NCI-H187 treated with DMSO at 0.1 percent for 48 hours (cell line): ENCODE measurements around the gene ACTR3C.
"Not testable (repeated sequence)": the region's sequence is repeated elsewhere in the genome, so short reads cannot be mapped to it uniquely, and the experiment has no call there.

Source experiments
- DNase-seq: peaks from one replicate; lab custom pipeline; 2025; lab: John Stamatoyannopoulos, UW

The ACTR3C gene

GRCh38 chr7:150313367-150313809 is 10.0 kb downstream of the ACTR3C start:
- DNase-seq: no peak

- DNase-seq: not testable (repeated sequence)
These were observed 10.5 kb downstream of the ACTR3C start for GRCh38 chr7:150312649-150313366.

DNA sequence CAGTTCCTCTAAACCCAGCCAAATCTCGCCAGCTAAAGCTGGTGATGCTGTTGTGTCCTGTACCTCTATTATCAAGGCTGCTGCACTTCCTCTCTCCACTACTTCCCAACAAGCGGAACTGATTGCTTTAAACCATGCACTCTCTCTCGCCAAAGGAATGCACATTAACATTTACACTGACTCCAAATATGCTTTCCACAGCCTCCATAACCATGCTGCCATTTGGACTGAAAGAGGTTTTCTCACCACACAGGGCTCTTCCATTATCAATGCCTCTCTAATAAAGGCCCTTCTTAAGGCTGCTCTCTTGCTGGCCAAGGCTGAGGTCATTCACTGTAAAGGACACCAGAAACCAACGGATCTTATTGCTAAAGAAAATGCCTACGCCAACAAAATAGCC is 11.6 kb downstream of the ACTR3C start:
- DNase-seq: no peak

- no peak for DNase-seq
These were observed 12.2 kb downstream of the ACTR3C start for GRCh38 chr7:150311146-150311545.

DNA sequence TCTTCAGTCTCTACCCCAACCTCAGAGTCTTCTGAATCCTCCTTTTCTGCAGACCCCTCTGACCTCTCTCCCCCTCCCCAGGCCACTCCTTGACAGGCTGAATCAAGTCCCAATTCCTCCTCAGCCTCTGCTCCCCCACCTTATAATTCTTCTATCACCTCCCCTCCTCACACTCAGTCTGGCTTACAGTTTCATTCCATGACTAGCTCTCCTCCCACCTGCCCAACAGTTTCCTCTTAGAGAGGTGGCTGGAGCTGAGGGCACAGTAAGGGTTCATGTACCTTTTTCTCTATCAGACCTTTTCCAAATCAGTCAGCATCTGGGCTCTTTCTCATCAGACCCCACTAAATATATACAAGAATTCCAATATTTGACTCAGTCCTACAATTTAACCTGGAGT is 14.8 kb downstream of the ACTR3C start:
- DNase-seq: no peak

- no peak for DNase-seq
These were observed 15.4 kb downstream of the ACTR3C start for GRCh38 chr7:150307904-150308303.

- DNase-seq: no peak
These were observed 16.2 kb downstream of the ACTR3C start for GRCh38 chr7:150307129-150307528.

GRCh38 chr7:150306377-150306776 is 17.0 kb downstream of the ACTR3C start:
- not testable (repeated sequence) for DNase-seq

- not testable (repeated sequence) for DNase-seq
These were observed 17.5 kb downstream of the ACTR3C start for GRCh38 chr7:150305903-150306284.

DNA sequence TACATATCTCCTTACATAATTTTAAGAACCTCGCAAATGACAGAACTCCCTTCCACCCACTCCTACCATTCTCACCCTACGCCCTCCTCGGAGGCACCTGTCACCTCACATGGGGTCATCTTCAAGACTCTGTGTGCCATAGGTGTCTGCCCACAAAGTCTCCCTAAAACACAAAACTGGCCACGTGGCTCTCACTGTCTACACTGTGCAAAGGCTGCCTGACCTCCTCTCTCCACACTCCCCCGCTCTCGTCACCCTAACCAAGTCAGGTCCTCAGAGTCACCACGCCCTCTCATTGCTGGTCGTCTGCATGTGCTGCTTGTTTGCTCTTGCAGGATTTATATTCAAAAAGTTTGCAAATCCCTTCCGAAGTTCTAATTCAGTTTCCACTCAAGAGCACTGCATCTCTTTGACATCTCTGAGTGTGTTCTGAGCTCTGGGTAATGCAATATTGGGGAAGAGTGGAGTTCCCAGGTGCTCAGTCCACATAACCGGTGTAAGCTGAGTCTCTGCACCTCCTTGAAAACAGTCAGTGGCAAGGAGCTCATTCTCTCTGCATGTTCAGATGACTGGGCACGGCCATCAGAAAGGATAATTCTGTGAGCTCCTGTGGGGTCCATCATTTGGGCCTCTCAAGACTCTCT is 18.0 kb downstream of the ACTR3C start:
- not testable (repeated sequence) for DNase-seq

DNA sequence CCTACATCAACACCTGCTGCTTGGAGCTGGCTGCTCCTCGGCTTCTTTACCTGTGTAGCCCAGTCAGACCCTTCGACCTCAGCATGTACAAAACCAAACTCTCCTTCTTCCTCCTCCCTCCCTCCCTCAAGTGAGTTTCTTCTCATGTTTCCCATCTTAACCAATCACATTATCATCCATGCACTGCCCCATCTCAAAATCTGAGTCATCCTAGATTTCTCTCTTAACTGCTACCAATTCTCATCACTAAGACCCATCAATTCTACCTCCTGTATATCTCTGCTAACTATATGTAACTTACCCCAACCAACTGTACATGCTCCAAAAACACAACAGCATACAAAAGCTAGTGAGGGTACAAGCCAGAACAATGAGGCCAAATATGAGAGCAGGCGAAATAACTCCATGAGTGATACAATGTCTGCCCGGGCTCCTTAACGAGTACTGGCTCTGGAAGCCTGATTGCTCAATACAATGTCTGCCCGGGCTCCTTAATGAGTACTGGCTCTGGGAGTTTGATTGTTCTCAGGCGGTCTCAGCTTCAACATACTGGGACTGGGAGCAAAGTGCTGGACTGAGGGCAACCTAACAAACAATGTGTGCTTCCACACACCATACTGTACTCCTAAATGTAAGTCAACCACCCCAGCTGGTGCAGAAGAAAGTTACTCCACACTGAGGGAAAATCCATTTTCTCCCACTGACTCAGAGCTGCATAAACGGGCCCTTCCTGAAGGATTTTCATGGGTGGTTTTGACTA is 18.7 kb downstream of the ACTR3C start:
- DNase-seq: not testable (repeated sequence)

DNA sequence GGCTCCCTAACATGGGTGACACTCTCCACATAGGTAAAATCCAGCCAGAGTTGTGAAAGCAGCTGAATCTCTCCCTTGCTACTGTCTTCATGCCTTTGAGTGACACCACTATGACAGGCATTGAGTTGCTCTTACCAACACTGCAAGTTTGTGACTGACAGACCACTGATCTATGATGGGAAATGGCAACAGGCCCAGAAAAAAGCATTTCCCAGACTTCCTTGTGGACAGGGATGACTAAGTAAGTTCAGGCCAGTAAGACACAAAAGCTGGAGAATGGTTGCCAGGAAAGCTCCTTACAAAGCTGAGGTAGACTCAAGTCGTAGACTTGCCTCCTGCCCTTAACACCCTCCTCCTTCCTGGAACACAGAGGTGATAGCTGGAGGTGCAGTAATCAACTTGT is 20.4 kb downstream of the ACTR3C start:
- not testable (repeated sequence) for DNase-seq

DNA sequence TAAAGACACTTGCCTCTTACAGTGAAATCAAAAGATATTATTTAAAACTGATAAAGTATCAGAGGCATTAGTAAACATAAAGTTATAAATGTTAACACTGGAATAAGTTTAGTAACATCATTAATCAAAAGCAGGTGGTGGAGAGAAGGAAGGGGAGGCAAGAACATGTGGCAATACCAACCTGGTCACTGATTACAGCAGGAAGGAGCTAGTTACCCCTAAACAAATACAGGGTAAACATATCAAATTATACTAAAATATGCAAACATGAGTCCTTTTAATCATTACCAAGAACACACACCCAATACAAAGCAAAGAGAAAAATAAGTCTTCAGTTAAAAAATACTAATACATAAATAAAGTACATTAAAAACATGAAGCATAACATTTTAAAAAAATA is 25.4 kb downstream of the ACTR3C start:
- DNase-seq: not testable (repeated sequence)

- DNase-seq: not testable (repeated sequence)
These were observed 26.5 kb downstream of the ACTR3C start for GRCh38 chr7:150296802-150297201.

- not testable (repeated sequence) for DNase-seq
These were observed 27.7 kb downstream of the ACTR3C start for GRCh38 chr7:150295614-150296013.

DNA sequence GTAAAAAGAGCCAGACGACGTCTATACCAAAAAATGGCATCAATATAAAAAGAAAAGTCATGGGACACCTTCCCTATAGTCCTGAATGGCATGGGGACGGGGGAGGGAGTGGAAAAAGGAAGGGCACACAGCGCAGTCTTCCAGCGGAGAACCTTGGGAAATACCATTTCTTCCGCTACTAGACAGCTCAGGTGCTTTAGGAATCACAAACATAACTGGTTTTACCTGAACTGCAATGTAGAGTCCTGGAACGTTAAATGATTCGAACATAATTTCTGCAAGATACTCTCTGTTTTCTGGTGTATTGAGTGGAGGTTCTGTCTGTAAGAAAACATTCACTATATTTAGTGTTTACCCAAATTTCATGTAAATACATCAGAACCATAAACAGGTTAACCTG is 28.3 kb downstream of the ACTR3C start:
- not testable (repeated sequence) for DNase-seq

DNA sequence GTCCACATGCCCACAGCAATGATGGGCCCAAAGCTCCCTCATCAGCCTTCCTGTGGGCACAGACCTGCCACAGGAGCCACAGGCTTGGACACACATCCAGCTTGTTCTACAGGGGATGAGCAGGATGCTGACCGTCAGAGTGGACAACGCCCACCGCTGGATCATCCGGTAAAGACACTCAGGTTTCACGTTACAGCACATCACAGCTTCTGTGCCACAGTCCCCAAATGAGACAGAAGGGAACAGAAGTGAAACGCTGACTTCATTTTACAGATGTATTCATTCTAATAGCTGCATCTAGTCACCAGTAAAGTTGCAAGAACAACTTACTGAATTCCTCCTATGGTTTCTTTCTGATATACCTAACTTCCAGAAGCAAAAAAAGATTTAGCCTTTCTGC is 33.0 kb downstream of the ACTR3C start:
- DNase-seq: not testable (repeated sequence)

DNA sequence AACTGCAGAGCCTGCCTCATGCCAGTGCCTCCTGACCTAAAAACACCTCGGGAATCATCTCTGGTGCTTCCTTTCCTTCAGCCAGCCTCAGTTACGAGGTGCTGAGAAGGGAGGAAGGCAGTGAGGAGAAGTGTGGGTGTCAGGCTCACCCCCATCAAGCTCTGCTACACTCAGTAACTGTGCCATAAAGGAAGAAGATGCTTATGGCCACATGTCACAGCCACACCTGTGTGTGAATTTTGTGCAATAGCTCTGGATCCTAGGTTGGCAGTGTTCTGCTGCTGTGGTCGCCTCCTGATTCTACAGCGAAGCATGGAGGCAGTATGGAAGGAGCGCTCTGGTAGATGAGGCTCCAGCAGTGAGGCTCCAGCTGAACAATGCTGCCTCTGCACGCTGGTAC is 34.5 kb downstream of the ACTR3C start:
- DNase-seq: not testable (repeated sequence)

- not testable (repeated sequence) for DNase-seq
These were observed 35.5 kb downstream of the ACTR3C start for GRCh38 chr7:150287815-150288214.

DNA sequence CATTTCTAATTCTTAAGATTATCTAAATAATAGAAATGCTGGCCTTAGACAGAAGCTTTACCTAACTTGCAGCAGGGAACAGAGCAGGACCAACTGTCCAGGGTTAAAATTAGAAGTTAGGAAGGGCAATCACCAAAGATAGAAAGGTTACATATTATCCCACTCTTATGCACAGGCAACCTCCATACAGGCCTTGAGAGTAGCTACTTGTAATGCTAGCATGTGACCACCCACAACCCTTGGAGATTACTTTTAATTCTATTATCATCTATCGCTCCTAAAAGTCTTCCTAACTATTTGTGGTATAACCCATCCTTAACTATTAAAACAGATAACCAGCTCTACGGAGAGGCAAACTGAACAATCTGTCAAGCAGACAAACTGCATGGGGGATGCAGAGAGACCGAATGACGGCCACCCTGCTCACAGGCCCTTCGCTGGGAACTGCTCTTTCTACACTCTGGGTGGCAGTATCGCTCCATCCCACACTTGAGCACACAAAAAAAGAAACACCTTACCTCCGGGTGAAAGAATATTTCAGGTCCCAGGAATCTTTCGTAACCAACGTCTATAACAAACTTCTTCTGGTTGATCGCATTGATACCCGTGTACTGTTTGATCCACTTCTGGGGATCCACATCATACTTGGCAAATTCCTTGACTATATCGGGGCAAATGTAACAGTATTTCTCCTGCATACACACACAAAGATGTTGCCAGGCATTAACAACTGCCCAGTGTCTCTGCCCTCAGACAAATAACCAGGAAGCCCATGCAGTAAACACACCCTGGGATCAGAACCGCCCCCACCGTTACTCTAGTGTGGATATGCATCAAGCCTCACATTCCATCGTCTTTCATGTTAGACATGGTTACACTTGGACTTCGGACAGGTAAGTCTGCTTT is 37.2 kb downstream of the ACTR3C start:
- DNase-seq: not testable (repeated sequence)

DNA sequence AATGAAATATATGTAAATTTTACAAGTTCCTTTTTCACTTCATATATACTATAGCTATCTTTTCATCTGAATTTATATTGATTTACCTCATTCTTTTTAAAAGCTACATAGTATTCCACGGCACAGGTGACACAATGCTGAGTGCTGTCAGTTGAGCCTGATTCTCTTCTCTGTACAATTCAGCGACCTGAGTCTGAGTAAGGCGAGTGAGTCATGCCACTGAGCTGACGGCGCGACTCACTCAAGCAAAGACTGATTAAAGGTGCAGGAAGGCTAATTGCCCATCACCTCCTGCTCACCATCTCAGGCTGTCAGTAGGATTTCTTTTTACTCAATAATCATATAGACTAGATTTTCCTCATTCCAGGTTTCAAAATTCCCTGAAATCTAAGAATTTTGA is 39.7 kb downstream of the ACTR3C start:
- not testable (repeated sequence) for DNase-seq

GRCh38 chr7:150283111-150283510 is 40.2 kb downstream of the ACTR3C start:
- not testable (repeated sequence) for DNase-seq
